Peyer's patch (tissue), 4 donors: Measurements from ENCODE around the gene ARHGAP11A.
A peak's percentile ranks its signal among the peaks of the same experiment; 100 is the strongest.

Experiments
- POLR2A ChIP-seq, 2 donors: fragments of 450-650 bp; IDR thresholded peaks; one replicate each; pipeline ENCODE4 v1.5.1; 2017; ENCODE audit warnings: antibody characterized with exemption in 2 of 2, mild to moderate bottlenecking in 2 of 2, moderate library complexity in 2 of 2
- TF ChIP-seq, protein P1 (sequence below), 6 experiments: fragments of 450-650 bp in 4 of 6; fragments of 200-600 bp in 2 of 6; sonication (generic) in 1 of 6; IDR thresholded peaks; one replicate each; pipeline ENCODE4 v1.5.1; 2017 to 2019; ENCODE audit warnings: antibody characterized with exemption in 6 of 6, mild to moderate bottlenecking in 3 of 6, moderate library complexity in 1 of 6

DNA sequence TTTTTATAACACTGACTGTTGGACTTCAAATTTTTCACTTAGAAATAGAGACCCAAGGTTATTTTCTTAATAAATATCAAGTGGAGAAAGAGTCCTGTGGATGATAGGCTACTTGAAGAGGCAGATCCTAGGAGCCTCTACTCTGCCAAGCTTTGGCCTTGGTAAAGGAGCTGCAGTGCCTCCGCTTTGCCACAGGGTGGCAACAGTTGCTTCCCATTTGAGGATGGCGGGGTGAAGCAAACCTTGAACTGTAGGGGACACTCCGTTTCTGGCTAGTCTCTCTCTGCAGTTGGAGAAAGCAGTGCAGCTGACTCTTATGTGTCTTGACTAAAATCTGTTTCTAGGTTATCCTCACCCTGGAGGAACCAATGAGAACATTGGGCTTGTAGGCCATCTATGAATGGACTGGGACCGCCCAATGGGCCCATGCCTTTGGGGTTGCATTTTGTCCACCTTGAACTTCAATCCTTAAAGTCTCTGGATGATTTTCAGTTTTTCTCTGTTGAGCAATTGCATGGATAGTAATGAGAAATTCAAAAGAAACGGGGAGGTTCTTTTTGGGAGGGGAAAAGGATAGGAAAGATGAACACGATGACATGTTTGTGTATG lies 36.0 kb downstream of the ARHGAP11A start:
- TF ChIP-seq, protein P1, sequence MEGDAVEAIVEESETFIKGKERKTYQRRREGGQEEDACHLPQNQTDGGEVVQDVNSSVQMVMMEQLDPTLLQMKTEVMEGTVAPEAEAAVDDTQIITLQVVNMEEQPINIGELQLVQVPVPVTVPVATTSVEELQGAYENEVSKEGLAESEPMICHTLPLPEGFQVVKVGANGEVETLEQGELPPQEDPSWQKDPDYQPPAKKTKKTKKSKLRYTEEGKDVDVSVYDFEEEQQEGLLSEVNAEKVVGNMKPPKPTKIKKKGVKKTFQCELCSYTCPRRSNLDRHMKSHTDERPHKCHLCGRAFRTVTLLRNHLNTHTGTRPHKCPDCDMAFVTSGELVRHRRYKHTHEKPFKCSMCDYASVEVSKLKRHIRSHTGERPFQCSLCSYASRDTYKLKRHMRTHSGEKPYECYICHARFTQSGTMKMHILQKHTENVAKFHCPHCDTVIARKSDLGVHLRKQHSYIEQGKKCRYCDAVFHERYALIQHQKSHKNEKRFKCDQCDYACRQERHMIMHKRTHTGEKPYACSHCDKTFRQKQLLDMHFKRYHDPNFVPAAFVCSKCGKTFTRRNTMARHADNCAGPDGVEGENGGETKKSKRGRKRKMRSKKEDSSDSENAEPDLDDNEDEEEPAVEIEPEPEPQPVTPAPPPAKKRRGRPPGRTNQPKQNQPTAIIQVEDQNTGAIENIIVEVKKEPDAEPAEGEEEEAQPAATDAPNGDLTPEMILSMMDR (IDR thresholded peaks at IDR 0.05), result peak; percentile 60 to 81 (median 70)
- no peak for TF ChIP-seq POLR2A (IDR thresholded peaks at IDR 0.05)
